ENCODE data around the gene LENG1. TPM values are rescaled to one million over a fixed set of nuclear protein-coding genes. Genes with fewer than 3 reads are reported as not detected.
"Not testable (repeated sequence)": the region's sequence is repeated elsewhere in the genome, so short reads cannot be mapped to it uniquely, and the experiment has no call there.

The LENG1 gene
- polyA plus RNA-seq, 6 donors from 2014 or later, result 9.3 to 15.3 (median 12.0) TPM

- H3K27ac Mint-ChIP-seq, result no peak overlapping the region
These were observed 37.6 kb upstream of the LENG1 start for GRCh38 chr19:54197121-54197520.

GRCh38 chr19:54196536-54196935, 37.0 kb upstream of the LENG1 start:
- Mint-ChIP-seq H3K36me3 (peaks cover 5 to 6% of the 10 kb centered on the region in 2 donors), H3K4me1 (peaks cover 20 to 42% (median 24%) of the 10 kb centered on the region in 3 donors), H3K4me3 (peak overlapping the region in 1 of 8 donors; percentile 62), H3K27ac (peak overlapping the region in 1 of 6 donors; percentile 28), H3K27me3 (no peaks in the 10 kb centered on the region), H3K9me3 (no peaks in the 10 kb centered on the region)
- ATAC-seq (ENCODE audit: low read depth in 2 of 2) (no peak), DNase-seq (no peak)

More at GRCh38 chr19:54197121-54197520, 37.6 kb upstream of the LENG1 start:
- Mint-ChIP-seq H3K36me3 (peaks cover 5 to 6% of the 10 kb centered on the region in 2 donors), H3K27me3 (no peaks in the 10 kb centered on the region), H3K4me3 (peak overlapping the region in 2 of 8 donors; percentile 62 to 67), H3K9me3 (no peaks in the 10 kb centered on the region), H3K4me1 (peaks cover 18 to 42% (median 22%) of the 10 kb centered on the region in 3 donors)
- DNase-seq (no peak), ATAC-seq (ENCODE audit: low read depth in 2 of 2) (no peak)

GRCh38 chr19:54194463-54194862, 34.9 kb upstream of the LENG1 start:
- H3K36me3 Mint-ChIP-seq; DNase-seq; H3K9me3 Mint-ChIP-seq; H3K27me3 Mint-ChIP-seq; ATAC-seq (ENCODE audit: low read depth in 2 of 2); H3K27ac Mint-ChIP-seq: not testable (repeated sequence)
- peaks cover 14 to 27% (median 24%) of the 10 kb centered on the region in 3 donors for H3K4me1 Mint-ChIP-seq
- H3K4me3 Mint-ChIP-seq, result peak overlapping the region in 2 of 8 donors; percentile 6 to 68

GRCh38 chr19:54193011-54193410, 33.5 kb upstream of the LENG1 start:
- Mint-ChIP-seq H3K9me3 (no peaks in the 10 kb centered on the region), H3K27ac (peak overlapping the region in 2 of 6 donors; percentile 20 to 76), H3K36me3 (peaks cover 5 to 6% of the 10 kb centered on the region in 2 donors), H3K4me1 (peaks cover 22 to 30% (median 22%) of the 10 kb centered on the region in 3 donors), H3K4me3 (peak overlapping the region in 7 of 8 donors; percentile 29 to 100 (median 89)), H3K27me3 (no peaks in the 10 kb centered on the region)
- no peak for ATAC-seq (ENCODE audit: low read depth in 2 of 2)
- no peak for DNase-seq

- DNase-seq (no peak), ATAC-seq (ENCODE audit: low read depth in 2 of 2) (no peak)
- no peaks in the 10 kb centered on the region for H3K9me3 Mint-ChIP-seq
- H3K27ac Mint-ChIP-seq, result peak overlapping the region; percentile 63 to 99 (median 93)
- H3K27me3 Mint-ChIP-seq, result no peaks in the 10 kb centered on the region
- peak overlapping the region; percentile 79 to 100 (median 93) for H3K4me3 Mint-ChIP-seq
- H3K4me1 Mint-ChIP-seq, result peaks cover 30 to 37% (median 32%) of the 10 kb centered on the region in 3 donors
- H3K36me3 Mint-ChIP-seq, result peaks cover 5 to 6% of the 10 kb centered on the region in 2 donors
These were observed 32.4 kb upstream of the LENG1 start for GRCh38 chr19:54191811-54192453.

- Mint-ChIP-seq H3K27me3 (no peaks in the 10 kb centered on the region), H3K36me3 (peaks cover 5 to 6% of the 10 kb centered on the region in 2 donors), H3K4me1 (peaks cover 30 to 38% (median 37%) of the 10 kb centered on the region in 3 donors), H3K4me3 (peak within 1 kb of the TSS; percentile 91 to 100 (median 98)), H3K27ac (peak within 1 kb of the TSS; percentile 99 to 100 (median 100)), H3K9me3 (no peaks in the 10 kb centered on the region)
- DNase-seq (peak; percentile 97), ATAC-seq (ENCODE audit: low read depth in 2 of 2) (peak; percentile 24 to 25)
These were observed 31.7 kb upstream of the LENG1 start, which contains the start of gene TSEN34 for GRCh38 chr19:54191011-54191810. Gene TSEN34 (plus strand): TSS chr19:54191308. CDS start chr19:54191365, 57 bp downstream.

GRCh38 chr19:54190503-54191010, 31.0 kb upstream of the LENG1 start:
- no peaks in the 10 kb centered on the region for H3K9me3 Mint-ChIP-seq
- peaks cover 3 to 5% of the 10 kb centered on the region in 2 donors for H3K36me3 Mint-ChIP-seq
- peak overlapping the region; percentile 91 to 100 (median 98) for H3K4me3 Mint-ChIP-seq
- no peaks in the 10 kb centered on the region for H3K27me3 Mint-ChIP-seq
- H3K27ac Mint-ChIP-seq, result peak overlapping the region; percentile 99 to 100 (median 100)
- peaks cover 31 to 38% (median 37%) of the 10 kb centered on the region in 3 donors for H3K4me1 Mint-ChIP-seq
- DNase-seq (peak; percentile 100), ATAC-seq (ENCODE audit: low read depth in 2 of 2) (peak; percentile 58 to 61)

- Mint-ChIP-seq H3K4me3 (peak overlapping the region; percentile 91 to 100 (median 98)), H3K4me1 (peaks cover 33 to 37% (median 35%) of the 10 kb centered on the region in 3 donors), H3K9me3 (no peaks in the 10 kb centered on the region), H3K36me3 (no peaks in the 10 kb centered on the region), H3K27ac (peak overlapping the region; percentile 99 to 100 (median 100)), H3K27me3 (no peaks in the 10 kb centered on the region)
- ATAC-seq (ENCODE audit: low read depth in 2 of 2) (peak; percentile 48 to 49), DNase-seq (peak; percentile 99)
These were observed 30.4 kb upstream of the LENG1 start for GRCh38 chr19:54189735-54190502.

GRCh38 chr19:54189145-54189734, 29.7 kb upstream of the LENG1 start, which contains the start of gene MBOAT7:
Gene MBOAT7 (minus strand): TSS chr19:54189580. CDS start chr19:54188508, 1,072 bp downstream.
- no peaks in the 10 kb centered on the region for H3K27me3 Mint-ChIP-seq
- H3K27ac Mint-ChIP-seq, result peak within 1 kb of the TSS; percentile 99 to 100 (median 100)
- ATAC-seq (ENCODE audit: low read depth in 2 of 2) (peak; percentile 3 to 10), DNase-seq (no peak)
- H3K4me3 Mint-ChIP-seq, result peak within 1 kb of the TSS; percentile 91 to 100 (median 98)
- H3K4me1 Mint-ChIP-seq, result peaks cover 33 to 37% (median 35%) of the 10 kb centered on the region in 3 donors
- H3K36me3 Mint-ChIP-seq, result no peaks in the 10 kb centered on the region
- H3K9me3 Mint-ChIP-seq, result no peaks in the 10 kb centered on the region

- Mint-ChIP-seq H3K27me3 (no peaks in the 10 kb centered on the region), H3K4me3 (peak overlapping the region; percentile 76 to 99 (median 92))
These were observed 28.8 kb upstream of the LENG1 start for GRCh38 chr19:54188215-54188871.

GRCh38 chr19:54186934-54187381, 27.4 kb upstream of the LENG1 start:
- H3K9me3 Mint-ChIP-seq, result no peaks in the 10 kb centered on the region
- H3K27me3 Mint-ChIP-seq, result no peaks in the 10 kb centered on the region
- no peak for ATAC-seq (ENCODE audit: low read depth in 2 of 2)
- H3K4me1 Mint-ChIP-seq, result peaks cover 23 to 29% (median 28%) of the 10 kb centered on the region in 3 donors
- H3K27ac Mint-ChIP-seq, result peak overlapping the region in 2 of 6 donors; percentile 63 to 99
- H3K36me3 Mint-ChIP-seq, result no peaks in the 10 kb centered on the region
- peak overlapping the region in 6 of 8 donors; percentile 22 to 99 (median 84) for H3K4me3 Mint-ChIP-seq
- no peak for DNase-seq

More at GRCh38 chr19:54188215-54188871, 28.8 kb upstream of the LENG1 start:
- DNase-seq (no peak), ATAC-seq (ENCODE audit: low read depth in 2 of 2) (no peak)
- H3K36me3 Mint-ChIP-seq, result no peaks in the 10 kb centered on the region
- H3K9me3 Mint-ChIP-seq, result no peaks in the 10 kb centered on the region
- H3K27ac Mint-ChIP-seq, result peak overlapping the region; percentile 39 to 99 (median 86)
- peaks cover 35 to 37% (median 36%) of the 10 kb centered on the region in 3 donors for H3K4me1 Mint-ChIP-seq

- no peaks in the 10 kb centered on the region for H3K9me3 Mint-ChIP-seq
- ATAC-seq (ENCODE audit: low read depth in 2 of 2) (no peak), DNase-seq (no peak)
- H3K4me3 Mint-ChIP-seq, result peak overlapping the region in 2 of 8 donors; percentile 9 to 77
- H3K27me3 Mint-ChIP-seq, result no peaks in the 10 kb centered on the region
- H3K4me1 Mint-ChIP-seq, result peaks cover 18 to 24% (median 22%) of the 10 kb centered on the region in 3 donors
- H3K36me3 Mint-ChIP-seq, result no peaks in the 10 kb centered on the region
- H3K27ac Mint-ChIP-seq, result no peak overlapping the region
These were observed 26.8 kb upstream of the LENG1 start for GRCh38 chr19:54186351-54186750.
